ENCODE results near the gene CRY1. TPM values are rescaled to one million over a fixed set of nuclear protein-coding genes. Genes with fewer than 3 reads are reported as not detected.

The CRY1 gene
- total RNA-seq, 2 experiments from 2014 or later, result 70.7 to 77.4 TPM

- Mint-ChIP-seq H3K36me3 (ENCODE audit: low read depth) (peaks cover 38% of the 10 kb centered on the region), H3K27ac (no peak overlapping the region), H3K27me3 (no peaks in the 10 kb centered on the region), H3K4me3 (no peak overlapping the region), H3K4me1 (ENCODE audit: low read depth) (peaks cover 54% of the 10 kb centered on the region), H3K9me3 (peaks cover 7% of the 10 kb centered on the region)
- Histone ChIP-seq H3K36me3 (ENCODE audit: insufficient read depth, low read length) (no peaks in the 10 kb centered on the region), H3K4me3 (ENCODE audit: low read length) (no peak overlapping the region), H3K9me3 (ENCODE audit: control insufficient read depth in 1 of 2, insufficient read depth in 1 of 2, low read length in 2 of 2) (no peaks in the 10 kb centered on the region), H3K27ac (ENCODE audit: low read depth in 1 of 2, low read length in 2 of 2) (no peak overlapping the region), H3K4me1 (ENCODE audit: insufficient read depth, low read length) (peaks cover 13% of the 10 kb centered on the region), H3K27me3 (ENCODE audit: control insufficient read depth in 1 of 2, insufficient read depth in 2 of 2, low read length in 2 of 2) (no peaks in the 10 kb centered on the region)
- intact Hi-C loops (cut with DNase I, micrococcal nuclease), result no loop called here
- no peak for TF ChIP-seq CTCF (IDR thresholded peaks at IDR 0.05)
- CTCF ChIA-PET, result interaction anchor here (0.5 to 2.6 kb wide), 2 partner anchors 18 to 283 kb away, joined by 5 to 7 read pairs; no protein-coding TSS in a partner anchor
- POLR2A ChIA-PET, result no interaction called here
- DNase-seq, result no peak
- ATAC-seq (ENCODE audit: poor library complexity), result no peak
These were observed 7.0 kb downstream of the CRY1 start for GRCh38 chr12:107086314-107086713.

GRCh38 chr12:107081778-107082177, 11.6 kb downstream of the CRY1 start:
- no peak overlapping the region for H3K4me3 Mint-ChIP-seq
- no peaks in the 10 kb centered on the region for H3K27me3 ChIP-seq (ENCODE audit: control insufficient read depth in 1 of 2, insufficient read depth in 2 of 2, low read length in 2 of 2)
- peaks cover 6% of the 10 kb centered on the region for H3K4me1 ChIP-seq (ENCODE audit: insufficient read depth, low read length)
- no peak overlapping the region for H3K4me3 ChIP-seq (ENCODE audit: low read length)
- no peak overlapping the region for H3K27ac ChIP-seq (ENCODE audit: low read depth in 1 of 2, low read length in 2 of 2)
- no peaks in the 10 kb centered on the region for H3K27me3 Mint-ChIP-seq
- H3K4me1 Mint-ChIP-seq (ENCODE audit: low read depth), result peaks cover 41% of the 10 kb centered on the region
- no peak for DNase-seq
- no peak for TF ChIP-seq CTCF (IDR thresholded peaks at IDR 0.05)
- H3K36me3 Mint-ChIP-seq (ENCODE audit: low read depth), result peaks cover 23% of the 10 kb centered on the region
- POLR2A ChIA-PET, result no interaction called here
- H3K36me3 ChIP-seq (ENCODE audit: insufficient read depth, low read length), result no peaks in the 10 kb centered on the region
- no peaks in the 10 kb centered on the region for H3K9me3 ChIP-seq (ENCODE audit: control insufficient read depth in 1 of 2, insufficient read depth in 1 of 2, low read length in 2 of 2)
- intact Hi-C loops (cut with DNase I, micrococcal nuclease), result no loop called here
- no peak for ATAC-seq (ENCODE audit: poor library complexity)
- CTCF ChIA-PET, result no interaction called here
- peaks cover 7% of the 10 kb centered on the region for H3K9me3 Mint-ChIP-seq
- H3K27ac Mint-ChIP-seq, result no peak overlapping the region

- Mint-ChIP-seq H3K27ac (no peak overlapping the region), H3K9me3 (peaks cover 7% of the 10 kb centered on the region), H3K4me3 (no peak overlapping the region), H3K36me3 (ENCODE audit: low read depth) (peaks cover 12% of the 10 kb centered on the region), H3K4me1 (ENCODE audit: low read depth) (peaks cover 40% of the 10 kb centered on the region), H3K27me3 (no peaks in the 10 kb centered on the region)
- DNase-seq (no peak), ATAC-seq (ENCODE audit: poor library complexity) (no peak)
- Histone ChIP-seq H3K4me1 (ENCODE audit: insufficient read depth, low read length) (no peaks in the 10 kb centered on the region), H3K9me3 (ENCODE audit: control insufficient read depth in 1 of 2, insufficient read depth in 1 of 2, low read length in 2 of 2) (no peaks in the 10 kb centered on the region), H3K36me3 (ENCODE audit: insufficient read depth, low read length) (no peaks in the 10 kb centered on the region), H3K27ac (ENCODE audit: low read depth in 1 of 2, low read length in 2 of 2) (no peak overlapping the region), H3K4me3 (ENCODE audit: low read length) (no peak overlapping the region), H3K27me3 (ENCODE audit: control insufficient read depth in 1 of 2, insufficient read depth in 2 of 2, low read length in 2 of 2) (no peaks in the 10 kb centered on the region)
- CTCF ChIA-PET, result interaction anchor here (1.1 kb wide), 1 partner anchor 14 kb away, joined by 4 read pairs; the partner anchor contains the start of gene CRY1
- POLR2A ChIA-PET, result interaction anchor here (1.4 kb wide), 1 partner anchor 13 kb away, joined by 4 read pairs; the partner anchor contains the start of gene CRY1
- intact Hi-C loops (cut with DNase I, micrococcal nuclease), result no loop called here
- TF ChIP-seq CTCF (IDR thresholded peaks at IDR 0.05), result no peak
These were observed 13.1 kb downstream of the CRY1 start for GRCh38 chr12:107080299-107080698.

All from CD4-positive, alpha-beta T cell (primary cell).